HG03354 (cell line): ENCODE measurements around the gene AFF4.
"Not testable (repeated sequence)": the region's sequence is repeated elsewhere in the genome, so short reads cannot be mapped to it uniquely, and the experiment has no call there.

ENCODE experiments used
- ATAC-seq: cut with Tn5 transposase; IDR thresholded peaks from one replicate; pipeline ENCODE4 v1.9.1; 2021; ENCODE audit warnings: mild to moderate bottlenecking; ENCODE audit not compliant: unreplicated experiment, poor library complexity, severe bottlenecking

The AFF4 gene, protein sequence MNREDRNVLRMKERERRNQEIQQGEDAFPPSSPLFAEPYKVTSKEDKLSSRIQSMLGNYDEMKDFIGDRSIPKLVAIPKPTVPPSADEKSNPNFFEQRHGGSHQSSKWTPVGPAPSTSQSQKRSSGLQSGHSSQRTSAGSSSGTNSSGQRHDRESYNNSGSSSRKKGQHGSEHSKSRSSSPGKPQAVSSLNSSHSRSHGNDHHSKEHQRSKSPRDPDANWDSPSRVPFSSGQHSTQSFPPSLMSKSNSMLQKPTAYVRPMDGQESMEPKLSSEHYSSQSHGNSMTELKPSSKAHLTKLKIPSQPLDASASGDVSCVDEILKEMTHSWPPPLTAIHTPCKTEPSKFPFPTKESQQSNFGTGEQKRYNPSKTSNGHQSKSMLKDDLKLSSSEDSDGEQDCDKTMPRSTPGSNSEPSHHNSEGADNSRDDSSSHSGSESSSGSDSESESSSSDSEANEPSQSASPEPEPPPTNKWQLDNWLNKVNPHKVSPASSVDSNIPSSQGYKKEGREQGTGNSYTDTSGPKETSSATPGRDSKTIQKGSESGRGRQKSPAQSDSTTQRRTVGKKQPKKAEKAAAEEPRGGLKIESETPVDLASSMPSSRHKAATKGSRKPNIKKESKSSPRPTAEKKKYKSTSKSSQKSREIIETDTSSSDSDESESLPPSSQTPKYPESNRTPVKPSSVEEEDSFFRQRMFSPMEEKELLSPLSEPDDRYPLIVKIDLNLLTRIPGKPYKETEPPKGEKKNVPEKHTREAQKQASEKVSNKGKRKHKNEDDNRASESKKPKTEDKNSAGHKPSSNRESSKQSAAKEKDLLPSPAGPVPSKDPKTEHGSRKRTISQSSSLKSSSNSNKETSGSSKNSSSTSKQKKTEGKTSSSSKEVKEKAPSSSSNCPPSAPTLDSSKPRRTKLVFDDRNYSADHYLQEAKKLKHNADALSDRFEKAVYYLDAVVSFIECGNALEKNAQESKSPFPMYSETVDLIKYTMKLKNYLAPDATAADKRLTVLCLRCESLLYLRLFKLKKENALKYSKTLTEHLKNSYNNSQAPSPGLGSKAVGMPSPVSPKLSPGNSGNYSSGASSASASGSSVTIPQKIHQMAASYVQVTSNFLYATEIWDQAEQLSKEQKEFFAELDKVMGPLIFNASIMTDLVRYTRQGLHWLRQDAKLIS

GRCh38 chr5:132963171-132964104, at the start of gene AFF4:
TSS of gene AFF4 (minus strand) at chr5:132963634. CDS start at chr5:132937189, 26,445 bp downstream.
- ATAC-seq: peak; percentile 95

DNA sequence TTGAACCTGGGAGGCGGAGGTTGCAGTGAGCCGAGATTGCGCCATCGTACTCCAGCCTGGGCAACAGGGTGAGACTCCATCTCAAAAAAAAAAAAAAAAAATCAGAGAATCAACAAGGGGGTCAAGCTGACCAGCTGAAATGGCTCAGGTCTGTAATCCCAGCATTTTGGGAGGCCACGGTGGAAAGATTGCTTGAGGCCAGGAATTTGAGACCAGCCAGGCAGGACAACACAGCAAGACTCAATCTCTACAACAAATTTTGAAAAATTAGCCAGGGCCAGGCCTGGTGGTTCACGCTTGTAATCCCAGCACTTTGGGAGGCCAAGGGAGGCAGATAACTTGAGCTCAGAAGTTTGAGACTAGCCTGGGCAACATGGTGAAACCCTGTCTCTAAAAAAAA, 45.0 kb upstream of the AFF4 start:
- ATAC-seq: not testable (repeated sequence)

GRCh38 chr5:133006653-133007052, 43.2 kb upstream of the AFF4 start:
- no peak for ATAC-seq

DNA sequence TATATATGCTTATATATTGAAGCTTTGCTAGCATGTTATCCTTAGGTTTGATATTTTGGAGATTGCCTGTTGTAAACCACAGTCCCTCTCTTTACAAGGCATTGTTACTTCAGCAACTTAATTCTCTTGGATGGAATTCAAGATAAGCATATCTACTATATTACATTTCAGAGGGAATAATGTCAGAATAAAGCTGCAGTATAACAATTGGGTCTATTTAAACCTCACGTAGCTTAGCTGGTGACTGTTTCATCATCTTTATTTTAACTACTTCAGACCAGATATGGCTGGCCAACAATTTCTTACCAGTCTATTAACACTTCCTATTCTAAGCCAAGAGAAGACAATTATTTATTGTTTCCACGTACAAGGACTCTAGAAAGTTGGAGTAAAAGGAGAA, 35.8 kb upstream of the AFF4 start:
- no peak for ATAC-seq

GRCh38 chr5:132998556-132998955, 35.1 kb upstream of the AFF4 start:
- ATAC-seq: no peak

- ATAC-seq: no peak
Measured at GRCh38 chr5:132996307-132996706, 32.9 kb upstream of the AFF4 start.

- ATAC-seq: no peak
Measured at GRCh38 chr5:132987531-132988408, 24.3 kb upstream of the AFF4 start.

GRCh38 chr5:132982971-132983370, 19.5 kb upstream of the AFF4 start:
- ATAC-seq: not testable (repeated sequence)

GRCh38 chr5:132981288-132981687, 17.9 kb upstream of the AFF4 start:
- ATAC-seq: no peak

- ATAC-seq: no peak
Measured at GRCh38 chr5:132979976-132980375, 16.5 kb upstream of the AFF4 start.

DNA sequence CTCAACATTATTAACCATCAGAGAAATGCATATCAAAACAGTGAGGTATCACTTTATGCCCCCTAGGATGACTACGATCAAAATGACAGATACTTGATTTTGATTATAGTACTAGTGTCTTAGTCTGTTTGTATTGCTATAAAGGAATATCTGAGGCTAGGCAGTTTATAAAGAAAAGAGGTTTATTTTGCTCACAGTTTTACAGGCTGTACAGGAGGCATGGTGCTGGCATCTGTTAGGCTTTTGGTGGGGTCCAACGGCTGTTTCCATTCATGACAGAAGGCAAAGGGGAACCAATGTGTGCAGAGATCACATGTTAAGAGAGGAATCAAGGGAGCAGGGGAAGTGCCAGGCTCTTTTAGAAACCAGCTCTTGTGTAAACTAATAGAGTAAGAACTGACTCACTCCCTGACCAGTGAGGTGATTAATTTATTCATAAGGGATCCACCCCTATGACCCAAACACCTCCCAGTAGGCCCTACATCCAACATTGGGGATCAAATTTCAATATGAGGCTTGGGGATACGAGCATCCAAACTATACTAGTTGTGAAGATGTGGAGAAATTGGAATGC, 16.0 kb upstream of the AFF4 start:
- no peak for ATAC-seq

GRCh38 chr5:132976852-132977251, 13.4 kb upstream of the AFF4 start:
- no peak for ATAC-seq

DNA sequence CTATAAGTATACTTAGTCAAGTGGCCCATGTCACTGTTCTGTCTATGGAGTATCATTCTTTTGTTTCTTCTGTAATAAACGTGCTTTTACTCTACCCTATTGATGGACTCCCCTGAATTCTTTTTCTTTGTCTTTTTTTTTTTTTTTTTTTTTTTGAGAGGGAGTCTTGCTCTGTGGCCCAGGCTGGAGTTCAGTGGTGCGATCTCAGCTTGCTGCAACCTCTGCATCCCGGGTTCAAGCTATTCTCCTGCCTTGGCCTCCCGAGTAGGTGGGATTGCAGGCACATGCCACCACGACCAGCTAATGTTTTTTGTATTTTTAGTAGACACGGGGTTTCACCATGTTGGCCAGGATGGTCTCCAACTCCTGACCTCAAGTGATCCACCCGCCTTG, 9.0 kb upstream of the AFF4 start:
- not testable (repeated sequence) for ATAC-seq

DNA sequence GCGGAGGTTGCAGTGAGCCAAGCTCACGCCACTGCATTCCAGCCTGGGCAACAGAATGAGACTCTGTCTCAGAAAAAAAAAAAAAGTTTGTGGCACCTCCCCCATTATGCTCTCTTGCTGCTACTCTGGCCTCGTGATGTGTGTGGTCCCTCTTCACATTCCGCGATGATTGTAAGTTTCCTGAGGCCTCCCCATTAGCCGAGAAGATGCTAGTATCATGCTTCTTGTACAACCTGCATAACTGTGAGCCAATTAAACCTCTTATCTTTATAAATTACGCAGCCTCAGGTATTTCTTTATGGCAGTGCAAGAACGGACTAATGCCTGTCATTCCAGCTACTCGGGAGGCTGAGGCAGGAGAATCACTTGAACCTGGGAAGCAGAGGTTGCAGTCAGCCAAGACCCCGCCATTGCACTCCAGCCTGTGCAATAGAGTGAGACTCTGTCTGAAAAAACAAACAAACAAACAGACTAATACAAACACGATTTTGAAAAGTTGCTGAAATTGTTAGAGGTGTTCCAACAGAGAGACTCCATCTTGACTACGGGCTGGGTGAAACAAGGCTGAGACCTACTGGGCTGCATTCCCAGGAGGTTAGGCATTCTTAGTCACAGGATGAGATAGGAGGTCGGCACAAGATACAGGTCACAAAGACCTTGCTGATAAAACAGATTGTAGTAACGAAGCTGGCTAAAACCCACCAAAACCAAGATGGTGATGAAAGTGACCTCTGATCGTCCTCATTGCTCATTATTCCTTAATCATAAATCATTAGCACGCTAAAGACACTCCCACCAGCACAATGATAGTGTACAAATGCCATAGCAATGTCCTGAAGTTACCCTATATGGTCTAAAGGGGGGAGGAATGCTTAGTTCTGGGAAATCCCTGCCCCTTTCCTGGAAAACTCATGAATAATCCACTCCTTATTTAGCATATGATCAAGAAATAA, 8.3 kb upstream of the AFF4 start:
- ATAC-seq: no peak

GRCh38 chr5:132965120-132965519, 1.7 kb upstream of the AFF4 start:
- ATAC-seq: no peak

GRCh38 chr5:132962429-132963021, 909 bp downstream of the AFF4 start:
- ATAC-seq: no peak

DNA sequence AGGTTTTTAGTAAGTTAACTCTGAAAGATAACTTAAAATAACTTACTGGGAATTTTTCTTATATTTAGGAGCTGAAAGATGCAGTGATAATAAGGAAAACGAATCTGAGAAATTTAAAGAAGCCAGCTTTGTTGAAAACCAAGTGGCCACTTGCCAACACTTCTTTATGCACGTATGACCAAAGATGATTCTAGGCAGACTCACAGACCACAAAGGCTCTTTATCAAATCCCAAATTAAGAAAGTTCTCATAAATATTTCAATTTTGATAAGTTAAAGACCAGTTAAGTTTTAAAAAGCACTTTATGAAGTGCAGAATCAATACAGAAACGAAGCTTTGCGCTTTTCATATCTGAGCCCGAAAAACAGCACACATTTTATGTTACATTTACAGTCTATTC, 1.5 kb downstream of the AFF4 start:
- no peak for ATAC-seq
